ENCODE data around the gene HMG20B.

DNA sequence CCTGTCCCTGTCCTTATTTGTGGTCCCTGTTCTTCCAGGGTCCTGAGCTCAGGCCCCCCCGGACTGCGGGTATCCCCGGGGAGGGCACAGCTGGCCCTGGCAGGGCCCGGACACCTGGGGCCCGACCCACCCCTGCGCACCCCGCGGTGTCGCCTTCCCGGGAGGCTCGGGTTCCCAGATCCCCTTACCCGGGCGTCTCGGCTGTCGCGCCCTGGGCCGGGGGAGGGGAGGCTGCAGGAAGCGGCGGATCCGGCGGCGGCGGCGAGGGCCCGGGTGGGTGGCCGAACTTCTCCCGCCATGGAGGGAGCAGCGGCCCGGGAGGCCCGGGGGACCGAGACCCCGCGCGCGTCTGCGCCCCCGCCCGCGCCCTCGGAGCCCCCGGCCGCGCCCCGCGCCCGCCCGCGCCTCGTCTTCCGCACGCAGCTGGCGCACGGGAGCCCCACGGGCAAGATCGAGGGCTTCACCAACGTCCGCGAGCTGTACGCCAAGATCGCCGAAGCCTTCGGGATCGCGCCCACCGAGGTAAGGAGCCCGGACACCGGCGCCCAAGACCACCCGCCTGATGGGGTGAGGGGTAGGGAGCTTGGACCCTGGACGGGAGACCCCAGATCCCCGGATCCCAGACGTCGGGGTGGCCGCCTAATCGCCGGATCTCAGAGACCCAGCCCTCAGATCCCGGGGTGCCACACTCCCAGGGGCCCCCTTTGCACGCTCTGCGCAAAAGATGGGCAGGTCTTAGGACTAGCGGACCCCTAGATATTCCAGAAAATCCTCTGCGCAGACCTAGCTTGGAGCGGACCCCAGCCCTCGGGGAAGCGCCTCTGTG is 12.8 kb downstream of the HMG20B start, which contains the start of gene GIPC3:
- TF ChIP-seq GATA2 (IDR thresholded peaks at IDR 0.05; ENCODE audit: low read depth, low read length) (no peak), GATA3 (IDR thresholded peaks at IDR 0.05; ENCODE audit: low read depth, low read length) (no peak)

Measured in SH-SY5Y (cell line).